GM12864 (cell line): ENCODE measurements around the gene ATG2A.

Source experiments
- DNase-seq: peaks from one replicate; pipeline ENCODE4 v3.0.0-alpha.2; 2011; ENCODE audit warnings: low read depth
- H3K4me3 ChIP-seq: 2 replicates; pipeline ENCODE4 v1.5.1; 2011; ENCODE audit warnings: mild to moderate bottlenecking, low read depth, low read length, control low read depth
- TF ChIP-seq, protein P1 (sequence below): IDR thresholded peaks from 2 replicates; pipeline ENCODE4 v1.5.1; 2011; ENCODE audit warnings: low read depth, mild to moderate bottlenecking, moderate library complexity, low read length, control low read depth, inconsistent platforms; ENCODE audit errors: missing control alignments

ATG2A gene

GRCh38 chr11:64870893-64871466, 46.0 kb downstream of the ATG2A start:
- DNase-seq: no peak
- TF ChIP-seq, protein P1, sequence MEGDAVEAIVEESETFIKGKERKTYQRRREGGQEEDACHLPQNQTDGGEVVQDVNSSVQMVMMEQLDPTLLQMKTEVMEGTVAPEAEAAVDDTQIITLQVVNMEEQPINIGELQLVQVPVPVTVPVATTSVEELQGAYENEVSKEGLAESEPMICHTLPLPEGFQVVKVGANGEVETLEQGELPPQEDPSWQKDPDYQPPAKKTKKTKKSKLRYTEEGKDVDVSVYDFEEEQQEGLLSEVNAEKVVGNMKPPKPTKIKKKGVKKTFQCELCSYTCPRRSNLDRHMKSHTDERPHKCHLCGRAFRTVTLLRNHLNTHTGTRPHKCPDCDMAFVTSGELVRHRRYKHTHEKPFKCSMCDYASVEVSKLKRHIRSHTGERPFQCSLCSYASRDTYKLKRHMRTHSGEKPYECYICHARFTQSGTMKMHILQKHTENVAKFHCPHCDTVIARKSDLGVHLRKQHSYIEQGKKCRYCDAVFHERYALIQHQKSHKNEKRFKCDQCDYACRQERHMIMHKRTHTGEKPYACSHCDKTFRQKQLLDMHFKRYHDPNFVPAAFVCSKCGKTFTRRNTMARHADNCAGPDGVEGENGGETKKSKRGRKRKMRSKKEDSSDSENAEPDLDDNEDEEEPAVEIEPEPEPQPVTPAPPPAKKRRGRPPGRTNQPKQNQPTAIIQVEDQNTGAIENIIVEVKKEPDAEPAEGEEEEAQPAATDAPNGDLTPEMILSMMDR: no peak
- H3K4me3 ChIP-seq: peak overlapping the region; percentile 52

DNA sequence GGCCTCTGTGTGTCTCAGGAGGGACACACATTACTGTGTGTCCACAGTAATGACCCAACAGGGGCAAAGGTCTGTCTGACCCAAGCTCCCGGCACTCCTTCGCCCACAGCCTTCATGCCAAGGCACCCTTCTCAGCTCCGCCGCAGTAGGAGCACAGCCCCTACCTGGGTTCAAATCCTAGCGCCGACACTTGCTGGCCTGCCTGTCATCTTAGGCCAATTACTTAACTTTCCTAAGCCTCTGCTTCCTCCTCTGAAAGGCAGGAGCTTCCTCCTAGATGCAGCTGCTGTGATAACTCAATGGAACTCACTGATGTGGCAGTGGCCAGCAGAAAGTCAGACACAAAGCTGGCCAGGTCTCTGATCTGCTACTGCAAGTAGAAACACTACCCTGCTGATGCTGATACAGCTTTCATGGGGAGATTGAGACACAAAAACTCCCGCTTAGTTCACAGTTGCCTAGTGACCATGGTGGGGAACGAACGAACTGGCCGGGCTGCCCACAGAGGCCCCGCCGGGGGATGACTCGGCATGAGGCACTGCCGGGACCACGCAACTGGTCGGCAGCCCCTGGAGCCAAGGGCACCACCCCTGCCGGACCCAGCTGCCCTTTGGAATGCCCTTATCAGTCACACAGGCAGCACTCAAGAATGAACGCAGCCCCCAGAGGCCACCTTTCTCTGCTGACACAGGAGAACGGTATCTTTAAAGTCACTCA, 46.7 kb downstream of the ATG2A start:
- peak overlapping the region; percentile 52 for H3K4me3 ChIP-seq
- TF ChIP-seq, protein P1: no peak
- no peak for DNase-seq

- TF ChIP-seq, protein P1: peak; percentile 60
- peak overlapping the region; percentile 52 for H3K4me3 ChIP-seq
- DNase-seq: no peak
Measured at GRCh38 chr11:64869571-64870175, 47.3 kb downstream of the ATG2A start.

DNA sequence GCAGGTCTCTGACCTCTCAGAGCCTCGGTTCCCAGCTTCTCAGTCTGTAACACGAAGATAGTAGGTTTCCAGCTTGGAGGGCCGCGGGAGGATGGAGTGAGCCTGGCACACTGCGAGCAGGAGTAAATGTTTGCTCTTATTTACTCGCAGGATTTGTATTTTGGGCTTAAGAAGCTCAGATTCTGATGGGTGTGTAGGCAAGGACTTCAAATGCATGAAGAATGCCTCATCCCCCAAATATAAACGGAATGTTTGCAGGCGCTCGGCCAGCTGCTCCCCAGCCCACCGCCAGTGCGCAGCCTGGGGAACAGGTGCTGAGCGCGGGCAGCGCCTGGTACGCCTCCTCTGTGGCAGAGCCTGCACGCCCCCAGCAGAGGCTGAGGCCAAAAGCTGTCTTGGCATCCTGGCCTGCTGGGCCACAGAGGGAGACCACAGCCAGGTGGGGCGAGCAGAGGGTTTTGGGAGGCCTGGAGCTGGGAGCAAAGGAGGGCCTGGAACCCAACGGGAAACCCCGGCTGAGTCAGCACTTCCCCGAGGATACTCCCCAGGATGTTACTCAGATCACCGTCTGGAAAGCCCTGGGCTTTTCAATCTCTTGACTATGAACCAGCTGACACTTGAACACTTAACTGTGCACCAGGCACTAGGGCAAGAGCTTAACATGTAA, 48.0 kb downstream of the ATG2A start:
- TF ChIP-seq, protein P1: no peak
- no peak for DNase-seq
- H3K4me3 ChIP-seq: peak overlapping the region; percentile 52; the same call in 1 of the 2 replicates

- H3K4me3 ChIP-seq: no peak overlapping the region; the same call in 1 of the 2 replicates
- no peak for DNase-seq
- TF ChIP-seq, protein P1: no peak
Measured at GRCh38 chr11:64867748-64868462, 49.1 kb downstream of the ATG2A start.

DNA sequence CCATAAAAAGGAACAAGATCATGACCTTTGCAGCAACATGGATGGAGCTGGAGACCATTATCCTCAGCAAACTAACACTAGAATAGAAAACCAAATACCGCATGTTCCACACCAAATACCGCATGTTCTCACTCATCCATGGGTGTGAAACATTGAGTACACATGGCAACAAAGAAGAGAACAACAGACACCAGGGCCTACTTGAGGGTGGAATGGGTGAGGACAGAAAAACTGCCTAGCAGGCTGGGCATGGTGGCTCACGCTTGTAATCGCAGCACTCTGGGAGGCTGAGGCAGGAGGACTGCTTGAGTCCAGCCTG, 50.9 kb downstream of the ATG2A start:
- TF ChIP-seq, protein P1: no peak
- H3K4me3 ChIP-seq: peak overlapping the region; percentile 2; the same call in 1 of the 2 replicates
- no peak for DNase-seq
